Measurements from ENCODE around the gene ATF5. TPM values are rescaled to one million over a fixed set of nuclear protein-coding genes. Genes with fewer than 3 reads are reported as not detected.

Gene ATF5
- total and polyA plus RNA-seq, 10 of the 15 experiments (the other 5 are each of a cell fraction or from before 2014, with no cell fraction given) = 9.1 to 133 (median 24.0) TPM

- TF ChIP-seq PKNOX1 (IDR thresholded peaks at IDR 0.05) = peak; percentile 35; the same call in 1 of the 2 replicates
- TF ChIP-seq DPF2 (IDR thresholded peaks at IDR 0.05) = no peak
- TF ChIP-seq BACH1 (IDR thresholded peaks at IDR 0.05; ENCODE audit: borderline replicate concordance) = no peak
- no peak for TF ChIP-seq ZBED1 (IDR thresholded peaks at IDR 0.05; ENCODE audit: borderline replicate concordance)
- no peak for TF ChIP-seq FOXK2 (IDR thresholded peaks at IDR 0.05)
- TF ChIP-seq CEBPZ (IDR thresholded peaks at IDR 0.05; ENCODE audit: low read depth, low read length) = no peak
- TF ChIP-seq ZNF384 (IDR thresholded peaks at IDR 0.05; ENCODE audit: borderline replicate concordance, low read depth, low read length) = no peak
- TF ChIP-seq, protein P1, sequence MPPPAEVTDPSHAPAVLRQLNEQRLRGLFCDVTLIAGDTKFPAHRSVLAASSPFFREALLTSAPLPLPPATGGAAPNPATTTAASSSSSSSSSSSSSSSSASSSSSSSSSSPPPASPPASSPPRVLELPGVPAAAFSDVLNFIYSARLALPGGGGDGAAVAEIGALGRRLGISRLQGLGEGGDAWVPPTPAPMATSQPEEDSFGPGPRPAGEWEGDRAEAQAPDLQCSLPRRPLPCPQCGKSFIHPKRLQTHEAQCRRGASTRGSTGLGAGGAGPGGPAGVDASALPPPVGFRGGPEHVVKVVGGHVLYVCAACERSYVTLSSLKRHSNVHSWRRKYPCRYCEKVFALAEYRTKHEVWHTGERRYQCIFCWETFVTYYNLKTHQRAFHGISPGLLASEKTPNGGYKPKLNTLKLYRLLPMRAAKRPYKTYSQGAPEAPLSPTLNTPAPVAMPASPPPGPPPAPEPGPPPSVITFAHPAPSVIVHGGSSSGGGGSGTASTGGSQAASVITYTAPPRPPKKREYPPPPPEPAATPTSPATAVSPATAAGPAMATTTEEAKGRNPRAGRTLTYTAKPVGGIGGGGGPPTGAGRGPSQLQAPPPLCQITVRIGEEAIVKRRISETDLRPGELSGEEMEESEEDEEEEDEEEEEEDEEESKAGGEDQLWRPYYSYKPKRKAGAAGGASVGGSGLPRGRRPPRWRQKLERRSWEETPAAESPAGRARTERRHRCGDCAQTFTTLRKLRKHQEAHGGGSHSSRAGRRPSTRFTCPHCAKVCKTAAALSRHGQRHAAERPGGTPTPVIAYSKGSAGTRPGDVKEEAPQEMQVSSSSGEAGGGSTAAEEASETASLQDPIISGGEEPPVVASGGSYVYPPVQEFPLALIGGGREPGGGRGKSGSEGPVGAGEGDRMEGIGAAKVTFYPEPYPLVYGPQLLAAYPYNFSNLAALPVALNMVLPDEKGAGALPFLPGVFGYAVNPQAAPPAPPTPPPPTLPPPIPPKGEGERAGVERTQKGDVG (CRISPR knock-in tag; IDR thresholded peaks at IDR 0.05) = no peak
- TF ChIP-seq, protein P2, sequence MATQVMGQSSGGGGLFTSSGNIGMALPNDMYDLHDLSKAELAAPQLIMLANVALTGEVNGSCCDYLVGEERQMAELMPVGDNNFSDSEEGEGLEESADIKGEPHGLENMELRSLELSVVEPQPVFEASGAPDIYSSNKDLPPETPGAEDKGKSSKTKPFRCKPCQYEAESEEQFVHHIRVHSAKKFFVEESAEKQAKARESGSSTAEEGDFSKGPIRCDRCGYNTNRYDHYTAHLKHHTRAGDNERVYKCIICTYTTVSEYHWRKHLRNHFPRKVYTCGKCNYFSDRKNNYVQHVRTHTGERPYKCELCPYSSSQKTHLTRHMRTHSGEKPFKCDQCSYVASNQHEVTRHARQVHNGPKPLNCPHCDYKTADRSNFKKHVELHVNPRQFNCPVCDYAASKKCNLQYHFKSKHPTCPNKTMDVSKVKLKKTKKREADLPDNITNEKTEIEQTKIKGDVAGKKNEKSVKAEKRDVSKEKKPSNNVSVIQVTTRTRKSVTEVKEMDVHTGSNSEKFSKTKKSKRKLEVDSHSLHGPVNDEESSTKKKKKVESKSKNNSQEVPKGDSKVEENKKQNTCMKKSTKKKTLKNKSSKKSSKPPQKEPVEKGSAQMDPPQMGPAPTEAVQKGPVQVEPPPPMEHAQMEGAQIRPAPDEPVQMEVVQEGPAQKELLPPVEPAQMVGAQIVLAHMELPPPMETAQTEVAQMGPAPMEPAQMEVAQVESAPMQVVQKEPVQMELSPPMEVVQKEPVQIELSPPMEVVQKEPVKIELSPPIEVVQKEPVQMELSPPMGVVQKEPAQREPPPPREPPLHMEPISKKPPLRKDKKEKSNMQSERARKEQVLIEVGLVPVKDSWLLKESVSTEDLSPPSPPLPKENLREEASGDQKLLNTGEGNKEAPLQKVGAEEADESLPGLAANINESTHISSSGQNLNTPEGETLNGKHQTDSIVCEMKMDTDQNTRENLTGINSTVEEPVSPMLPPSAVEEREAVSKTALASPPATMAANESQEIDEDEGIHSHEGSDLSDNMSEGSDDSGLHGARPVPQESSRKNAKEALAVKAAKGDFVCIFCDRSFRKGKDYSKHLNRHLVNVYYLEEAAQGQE (IDR thresholded peaks at IDR 0.05; ENCODE audit: low read depth, low read length) = no peak
- peak; percentile 5 for TF ChIP-seq NR2F1 (conservative IDR thresholded peaks at IDR 0.05)
- TF ChIP-seq, protein P3, sequence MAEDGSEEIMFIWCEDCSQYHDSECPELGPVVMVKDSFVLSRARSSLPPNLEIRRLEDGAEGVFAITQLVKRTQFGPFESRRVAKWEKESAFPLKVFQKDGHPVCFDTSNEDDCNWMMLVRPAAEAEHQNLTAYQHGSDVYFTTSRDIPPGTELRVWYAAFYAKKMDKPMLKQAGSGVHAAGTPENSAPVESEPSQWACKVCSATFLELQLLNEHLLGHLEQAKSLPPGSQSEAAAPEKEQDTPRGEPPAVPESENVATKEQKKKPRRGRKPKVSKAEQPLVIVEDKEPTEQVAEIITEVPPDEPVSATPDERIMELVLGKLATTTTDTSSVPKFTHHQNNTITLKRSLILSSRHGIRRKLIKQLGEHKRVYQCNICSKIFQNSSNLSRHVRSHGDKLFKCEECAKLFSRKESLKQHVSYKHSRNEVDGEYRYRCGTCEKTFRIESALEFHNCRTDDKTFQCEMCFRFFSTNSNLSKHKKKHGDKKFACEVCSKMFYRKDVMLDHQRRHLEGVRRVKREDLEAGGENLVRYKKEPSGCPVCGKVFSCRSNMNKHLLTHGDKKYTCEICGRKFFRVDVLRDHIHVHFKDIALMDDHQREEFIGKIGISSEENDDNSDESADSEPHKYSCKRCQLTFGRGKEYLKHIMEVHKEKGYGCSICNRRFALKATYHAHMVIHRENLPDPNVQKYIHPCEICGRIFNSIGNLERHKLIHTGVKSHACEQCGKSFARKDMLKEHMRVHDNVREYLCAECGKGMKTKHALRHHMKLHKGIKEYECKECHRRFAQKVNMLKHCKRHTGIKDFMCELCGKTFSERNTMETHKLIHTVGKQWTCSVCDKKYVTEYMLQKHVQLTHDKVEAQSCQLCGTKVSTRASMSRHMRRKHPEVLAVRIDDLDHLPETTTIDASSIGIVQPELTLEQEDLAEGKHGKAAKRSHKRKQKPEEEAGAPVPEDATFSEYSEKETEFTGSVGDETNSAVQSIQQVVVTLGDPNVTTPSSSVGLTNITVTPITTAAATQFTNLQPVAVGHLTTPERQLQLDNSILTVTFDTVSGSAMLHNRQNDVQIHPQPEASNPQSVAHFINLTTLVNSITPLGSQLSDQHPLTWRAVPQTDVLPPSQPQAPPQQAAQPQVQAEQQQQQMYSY (CRISPR knock-in tag; IDR thresholded peaks at IDR 0.05) = no peak
- peak; percentile 90 for TF ChIP-seq RELA (IDR thresholded peaks at IDR 0.05; ENCODE audit: borderline replicate concordance, partially characterized antibody)
- no peak for TF ChIP-seq SMAD5 (IDR thresholded peaks at IDR 0.05; ENCODE audit: low read depth)
- no peak for TF ChIP-seq FOXM1 (IDR thresholded peaks at IDR 0.05; ENCODE audit: low read depth, low read length)
These were observed 17.4 kb upstream of the ATF5 start (continued) for GRCh38 chr19:49911381-49912145.
